OCI-LY7 (cell line): ENCODE data around the gene GLIS1. TPM values are rescaled to one million over a fixed set of nuclear protein-coding genes. Genes with fewer than 3 reads are reported as not detected.

Experiments used
- BruUV-seq: library from RNA; stranded (reverse); fragments of 400-500 nt; replicated peaks from 2 replicates; lab custom pipeline; 2021; lab: Mats Ljungman, UMichigan
- CTCF ChIA-PET: fragments of 300-600 bp; sonication (Branson Sonifier 250); formaldehyde crosslinking; loops from one replicate; lab custom pipeline; 2022; ENCODE audit warnings: antibody characterized with exemption; ENCODE audit not compliant: unreplicated experiment; lab: Charles Lee
- POLR2A ChIA-PET: fragments of 300-600 bp; sonication (Branson Sonifier 250); formaldehyde crosslinking; loops from one replicate; lab custom pipeline; 2022; ENCODE audit warnings: antibody characterized with exemption; lab: Charles Lee
- DNase-seq: peaks from one replicate; pipeline ENCODE4 v3.0.0-alpha.2; 2015; ENCODE audit warnings: low spot score
- H2AFZ ChIP-seq: fragments of 200-600 bp; sonication (generic), shearing (Covaris generic); 2 replicates; pipeline ENCODE4 v1.6.1; 2014; ENCODE audit warnings: mild to moderate bottlenecking, antibody characterized with exemption, low read length, moderate library complexity
- H3K27ac ChIP-seq: fragments of 200-600 bp; sonication (generic); 2 replicates; pipeline ENCODE4 v1.5.1; 2014; ENCODE audit warnings: mixed run types, low read depth, mild to moderate bottlenecking, moderate library complexity, low read length, inconsistent platforms; ENCODE audit not compliant: poor library complexity, severe bottlenecking
- H3K36me3 ChIP-seq: fragments of 200-600 bp; sonication (generic); 2 replicates; pipeline ENCODE4 v1.6.1; 2014; ENCODE audit warnings: mild to moderate bottlenecking, antibody characterized with exemption, low read length, moderate library complexity, mixed read lengths; ENCODE audit not compliant: insufficient read depth
- H3K4me1 ChIP-seq: fragments of 200-600 bp; sonication (generic); 2 replicates; pipeline ENCODE4 v1.5.1; 2014; ENCODE audit warnings: mild to moderate bottlenecking, low read length; ENCODE audit not compliant: insufficient read depth, poor library complexity, severe bottlenecking
- H3K4me2 ChIP-seq: fragments of 200-600 bp; sonication (generic); 2 replicates; pipeline ENCODE4 v1.6.1; 2014; ENCODE audit warnings: mild to moderate bottlenecking, low read length
- H3K4me3 ChIP-seq: fragments of 200-600 bp; sonication (generic); 2 replicates; pipeline ENCODE4 v1.5.1; 2014; ENCODE audit warnings: mild to moderate bottlenecking, low read depth, low read length; ENCODE audit not compliant: poor library complexity, severe bottlenecking
- H3K79me2 ChIP-seq: fragments of 200-600 bp; sonication (generic); 2 replicates; pipeline ENCODE4 v1.6.1; 2016; ENCODE audit warnings: low read depth, mild to moderate bottlenecking, low read length, moderate library complexity, mixed read lengths; ENCODE audit not compliant: insufficient read depth
- H3K9me2 ChIP-seq: fragments of 200-600 bp; sonication (generic); 2 replicates; pipeline ENCODE4 v1.6.1; 2016; ENCODE audit warnings: mild to moderate bottlenecking, low read length, mixed read lengths; ENCODE audit not compliant: insufficient read depth
- H3K9me3 ChIP-seq: fragments of 200-600 bp; sonication (generic); 2 replicates; pipeline ENCODE4 v1.6.1; 2014; ENCODE audit warnings: mild to moderate bottlenecking, mixed run types, low read length, mixed read lengths
- H4K20me1 ChIP-seq: fragments of 200-600 bp; sonication (generic); 2 replicates; pipeline ENCODE4 v1.6.1; 2014; ENCODE audit warnings: mild to moderate bottlenecking, antibody characterized with exemption, low read length, moderate library complexity, mixed read lengths; ENCODE audit not compliant: insufficient read depth
- CTCF ChIP-seq: fragments of 200-600 bp; sonication (generic); conservative IDR thresholded peaks from 2 replicates; pipeline ENCODE4 v1.5.1; 2014; ENCODE audit warnings: mild to moderate bottlenecking, antibody characterized with exemption, low read length, moderate library complexity, mixed read lengths
- EZH2phosphoT487 ChIP-seq: fragments of 200-600 bp; sonication (generic); IDR thresholded peaks from 2 replicates; pipeline ENCODE4 v1.6.1; 2018; ENCODE audit warnings: low read depth, borderline replicate concordance, mild to moderate bottlenecking, mixed run types, antibody characterized with exemption, low read length, moderate library complexity, mixed read lengths
- intact Hi-C: fragments of 100-400 bp; cut with micrococcal nuclease; formaldehyde crosslinking; loops from one replicate; pipeline ENCODE4 v1.10.0; 2022; ENCODE audit not compliant: unreplicated experiment
- total RNA-seq, 2 experiments: library from RNA; depleted of rRNA in 1 of 2; stranded (reverse); fragments of >200 nt in 1 of 2; shearing (Covaris generic) in 1 of 2; gene quantifications; 2 replicates each; pipeline ENCODE4 v1.2.3, GENCODE V29; 2014 to 2022

Gene GLIS1
- total RNA-seq, 2 experiments from 2014 or later, result not detected

- ChIA-PET POLR2A (no interaction called here), CTCF (no interaction called here)
- no peaks in the 10 kb centered on the region for H3K36me3 ChIP-seq
- H4K20me1 ChIP-seq, result no peaks in the 10 kb centered on the region
- no peaks in the 10 kb centered on the region for H3K79me2 ChIP-seq
- H3K4me1 ChIP-seq, result no peaks in the 10 kb centered on the region
- no peaks in the 10 kb centered on the region for H3K9me2 ChIP-seq
- H3K27ac ChIP-seq, result no peak overlapping the region
- H3K4me2 ChIP-seq, result no peak overlapping the region
- TF ChIP-seq CTCF (no peak), EZH2phosphoT487 (no peak)
- H3K4me3 ChIP-seq, result no peak overlapping the region
- BruUV-seq, result no TSS peak
- intact Hi-C loops, result no loop called here
- no peaks in the 10 kb centered on the region for H3K9me3 ChIP-seq
- H2AFZ ChIP-seq, result no peak overlapping the region
- no peak for DNase-seq
These were observed 234.1 kb downstream of the GLIS1 start for GRCh38 chr1:53504901-53505300.

GRCh38 chr1:53503433-53504217, 235.3 kb downstream of the GLIS1 start:
- no peaks in the 10 kb centered on the region for H3K4me1 ChIP-seq
- no peak overlapping the region for H3K4me3 ChIP-seq
- no TSS peak for BruUV-seq
- no peak overlapping the region for H3K4me2 ChIP-seq
- no peaks in the 10 kb centered on the region for H3K79me2 ChIP-seq
- POLR2A ChIA-PET, result no interaction called here
- CTCF ChIA-PET, result no interaction called here
- H2AFZ ChIP-seq, result no peak overlapping the region
- H3K36me3 ChIP-seq, result no peaks in the 10 kb centered on the region
- no peaks in the 10 kb centered on the region for H3K9me3 ChIP-seq
- no peak overlapping the region for H3K27ac ChIP-seq
- no peaks in the 10 kb centered on the region for H4K20me1 ChIP-seq
- intact Hi-C loops, result no loop called here
- H3K9me2 ChIP-seq, result no peaks in the 10 kb centered on the region
- TF ChIP-seq EZH2phosphoT487, result no peak
- no peak for TF ChIP-seq CTCF
- no peak for DNase-seq
